GM21619 (cell line): ENCODE data around the gene CXXC4.
A peak's percentile ranks its signal among the peaks of the same experiment; 100 is the strongest.

Experiments
- ATAC-seq: cut with Tn5 transposase; IDR thresholded peaks from one replicate; pipeline ENCODE4 v1.9.1; 2021; ENCODE audit not compliant: unreplicated experiment

The CXXC4 gene

GRCh38 chr4:104490096-104490769 is 4.5 kb downstream of the CXXC4 start:
- ATAC-seq: peak; percentile 34

- peak; percentile 24 for ATAC-seq
Observed at GRCh38 chr4:104489731-104490095, 5.0 kb downstream of the CXXC4 start.

GRCh38 chr4:104488151-104488550 is 6.5 kb downstream of the CXXC4 start:
- no peak for ATAC-seq

- no peak for ATAC-seq
Observed at GRCh38 chr4:104486716-104487504, 7.8 kb downstream of the CXXC4 start.

DNA sequence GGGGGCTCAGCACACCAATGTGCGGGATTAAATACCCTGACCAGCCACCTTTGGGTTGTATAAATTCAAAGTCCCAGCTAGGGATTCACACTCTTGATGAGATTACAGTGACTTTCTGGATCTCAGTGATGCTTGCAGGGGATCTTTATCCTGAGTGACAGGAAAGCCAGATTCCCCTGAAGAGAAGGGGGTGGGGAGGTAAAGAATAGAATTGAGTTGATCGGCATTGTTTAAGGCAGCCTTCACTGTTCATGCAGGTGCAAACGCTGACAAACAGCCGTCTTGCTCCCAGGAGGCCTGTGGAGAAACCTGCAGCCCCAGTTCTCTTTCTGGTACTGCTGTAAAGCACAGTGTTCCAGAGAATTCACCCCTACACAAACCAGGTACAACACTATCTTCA is 19.0 kb downstream of the CXXC4 start:
- ATAC-seq: no peak

DNA sequence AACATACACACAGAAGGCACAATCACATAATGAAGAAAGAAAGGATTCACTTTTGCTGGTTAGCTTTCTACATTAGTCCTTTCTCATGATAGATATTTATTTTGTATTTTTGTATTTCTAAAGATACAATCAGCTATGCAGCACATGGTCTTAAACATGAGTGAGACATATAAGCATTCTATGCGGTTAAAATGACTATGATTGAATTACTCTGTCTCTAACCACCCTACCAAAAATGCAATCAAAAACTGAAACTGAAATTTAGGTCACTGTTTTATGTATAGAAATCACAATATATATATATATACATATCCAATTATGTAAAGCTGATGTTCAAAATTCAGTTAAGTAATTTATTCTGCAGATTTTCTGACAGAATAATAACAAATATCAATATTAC is 21.9 kb downstream of the CXXC4 start:
- no peak for ATAC-seq

DNA sequence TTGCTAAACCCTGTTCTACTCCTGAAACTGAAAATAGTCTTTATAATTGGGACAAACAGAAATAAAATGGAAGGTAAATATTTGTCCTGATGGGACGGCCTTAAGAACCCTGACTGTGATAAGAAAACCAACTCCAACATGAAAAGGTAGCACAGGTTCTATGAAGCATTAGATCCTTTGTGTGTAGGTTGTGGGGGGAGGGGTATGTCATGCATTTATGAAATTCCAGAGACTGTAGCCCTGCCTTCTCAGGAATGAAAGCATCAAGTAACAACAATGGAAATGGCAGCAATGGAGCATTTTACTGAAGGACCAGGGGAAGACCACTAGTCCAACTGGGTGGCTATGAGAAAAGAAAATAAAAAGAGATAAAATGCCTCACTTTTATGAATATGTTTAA is 23.9 kb downstream of the CXXC4 start:
- ATAC-seq: no peak

GRCh38 chr4:104469794-104470193 is 24.9 kb downstream of the CXXC4 start:
- ATAC-seq: no peak

DNA sequence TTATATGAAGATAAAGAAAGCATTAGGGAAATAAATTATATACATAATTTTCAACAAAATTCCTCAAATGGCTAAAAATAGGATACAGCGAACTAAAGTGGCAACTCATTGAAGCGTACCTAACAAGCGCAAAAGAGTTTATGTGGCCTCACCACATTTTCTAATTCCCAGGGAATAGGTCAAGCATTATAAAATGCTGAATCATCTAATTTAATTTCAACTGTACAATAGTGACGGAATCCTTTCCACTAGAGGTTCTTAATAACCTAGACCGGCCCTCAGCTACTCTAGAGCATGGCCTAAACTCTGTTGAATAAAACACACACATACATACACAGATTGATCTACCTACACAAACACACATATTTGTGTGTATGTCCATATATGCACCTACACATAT is 29.1 kb downstream of the CXXC4 start:
- ATAC-seq: no peak

DNA sequence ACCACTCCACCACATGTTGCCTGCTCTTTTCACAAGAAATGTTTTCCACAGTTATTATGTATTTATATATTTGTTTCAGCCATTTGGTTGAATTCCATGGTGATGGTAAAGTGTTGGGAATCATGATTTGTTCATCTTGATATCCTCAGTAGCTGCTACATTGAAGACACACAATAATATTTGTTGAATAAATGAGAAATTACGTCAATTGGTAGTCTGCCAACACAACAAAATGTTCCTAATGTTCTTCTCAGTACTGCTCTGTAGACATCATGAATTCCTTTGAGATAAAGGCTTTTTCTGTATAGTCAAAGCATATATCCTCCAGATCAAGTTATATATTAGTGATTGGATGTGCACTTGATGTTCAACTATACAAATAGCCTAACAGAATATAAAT is 29.5 kb downstream of the CXXC4 start:
- ATAC-seq: no peak

DNA sequence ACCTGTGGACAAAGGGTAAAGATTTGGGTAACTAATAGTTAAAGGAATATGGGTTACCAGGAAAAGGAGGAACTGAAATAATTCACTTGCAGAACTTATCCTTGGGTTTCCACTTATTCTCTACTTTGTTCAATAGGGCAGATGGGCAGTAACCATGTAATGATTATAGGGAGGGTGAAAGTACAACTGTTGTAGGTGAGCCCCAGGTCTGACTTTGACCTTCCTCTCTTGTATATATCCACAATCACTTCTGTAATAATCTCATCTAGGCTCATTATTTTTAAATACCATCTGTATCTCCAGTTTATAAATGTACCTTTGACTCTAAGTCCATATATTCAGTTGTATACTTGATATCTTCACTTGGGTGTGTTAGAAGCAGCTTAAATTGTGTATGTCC is 32.1 kb downstream of the CXXC4 start:
- no peak for ATAC-seq

GRCh38 chr4:104457308-104457981 is 37.2 kb downstream of the CXXC4 start:
- no peak for ATAC-seq

- ATAC-seq: peak; percentile 53
Observed at GRCh38 chr4:104451573-104451972, 43.1 kb downstream of the CXXC4 start.

GRCh38 chr4:104449537-104449936 is 45.2 kb downstream of the CXXC4 start:
- no peak for ATAC-seq

DNA sequence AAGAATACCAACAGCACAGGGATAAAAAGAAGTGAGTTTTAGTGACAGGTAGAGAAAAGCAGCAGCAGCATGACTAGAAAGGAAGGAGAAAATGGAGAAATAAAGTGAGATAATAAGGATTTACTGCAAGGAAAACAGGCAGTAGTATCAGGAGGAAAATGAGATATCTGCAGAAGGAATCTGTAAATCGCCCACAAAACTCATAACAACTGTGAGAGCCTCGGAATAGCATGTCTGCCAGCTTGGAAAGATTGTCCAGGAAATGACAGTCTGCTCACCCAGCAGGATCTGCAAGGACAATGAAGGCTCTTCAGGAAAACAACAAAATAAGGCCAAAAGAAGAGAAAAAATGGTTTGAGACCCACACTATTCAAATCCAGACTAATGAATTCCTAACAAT is 47.4 kb downstream of the CXXC4 start:
- no peak for ATAC-seq

- no peak for ATAC-seq
Observed at GRCh38 chr4:104446431-104447278, 48.0 kb downstream of the CXXC4 start.

GRCh38 chr4:104444685-104445084 is 50.0 kb downstream of the CXXC4 start:
- no peak for ATAC-seq

DNA sequence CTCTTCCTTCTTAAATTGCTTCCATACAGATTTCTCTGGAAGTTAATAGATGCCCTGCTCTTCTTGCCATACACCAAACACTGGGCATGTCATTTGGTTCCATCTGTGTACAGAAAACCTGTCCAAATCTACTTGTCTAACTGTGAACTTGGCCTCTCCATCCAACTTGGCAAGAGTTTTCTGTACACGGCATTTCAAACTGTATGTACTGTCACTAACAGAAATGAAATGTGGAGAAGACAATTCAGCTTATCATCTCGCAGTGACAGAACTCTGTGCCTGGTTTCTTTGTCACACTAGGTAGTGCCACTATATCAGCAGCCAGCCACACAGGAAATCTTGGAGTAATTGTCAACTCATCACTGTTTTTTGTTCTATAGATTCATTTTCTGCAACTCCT is 58.2 kb downstream of the CXXC4 start:
- no peak for ATAC-seq

GRCh38 chr4:104429150-104429741 is 65.4 kb downstream of the CXXC4 start:
- ATAC-seq: no peak

GRCh38 chr4:104425948-104426347 is 68.7 kb downstream of the CXXC4 start:
- ATAC-seq: no peak

- ATAC-seq: no peak
Observed at GRCh38 chr4:104424989-104425388, 69.7 kb downstream of the CXXC4 start.
